Measurements from ENCODE around the gene PROC.
A peak's percentile ranks its signal among the peaks of the same experiment; 100 is the strongest.

The PROC gene

DNA sequence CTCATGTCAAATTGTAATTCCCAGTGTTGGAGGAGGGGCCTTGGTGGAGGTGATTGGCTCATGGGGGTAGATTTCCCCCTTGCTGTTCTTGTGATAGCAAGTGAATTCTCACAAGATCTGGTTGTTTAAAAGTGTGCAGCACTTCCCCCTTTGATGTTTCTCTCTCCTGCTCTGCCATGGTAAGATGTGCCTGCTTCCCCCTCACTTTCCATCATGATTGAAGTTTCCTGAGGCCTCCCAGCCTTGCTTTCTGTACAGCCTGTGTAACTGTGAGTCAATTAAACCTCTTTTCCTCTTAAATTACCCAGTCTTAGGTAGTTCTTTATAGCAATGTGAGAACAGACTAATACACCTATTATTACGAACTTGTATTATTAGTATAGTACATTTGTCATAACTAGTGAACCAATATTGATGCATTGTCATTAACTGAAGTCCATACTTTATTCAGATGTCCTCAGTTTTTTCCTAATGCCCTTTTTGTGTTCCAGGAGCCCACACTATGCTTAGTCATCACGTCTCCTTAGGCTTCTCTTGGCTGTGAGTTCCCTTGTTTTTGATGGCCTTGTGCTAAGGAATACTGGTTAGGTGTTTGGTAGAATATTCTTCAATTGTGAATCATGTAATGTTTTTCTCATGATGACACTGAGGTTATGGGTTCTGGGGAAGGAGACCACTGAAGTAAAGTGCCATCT, 25.9 kb upstream of the PROC start:
- Mint-ChIP-seq H3K4me1 (peaks cover 42% of the 10 kb centered on the region), H3K4me3 (no peak overlapping the region), H3K36me3 (ENCODE audit: low read depth) (peaks cover 27% of the 10 kb centered on the region), H3K27ac (peak overlapping the region; percentile 57), H3K27me3 (ENCODE audit: low read depth, poor library complexity) (peaks cover 2% of the 10 kb centered on the region), H3K9me3 (peaks cover 24% of the 10 kb centered on the region)
- no peak for TF ChIP-seq CTCF (IDR thresholded peaks at IDR 0.05)
- DNase-seq = no peak

- no peak overlapping the region for H3K4me3 Mint-ChIP-seq
- H3K27me3 Mint-ChIP-seq (ENCODE audit: low read depth, poor library complexity) = peaks cover 2% of the 10 kb centered on the region
- peaks cover 42% of the 10 kb centered on the region for H3K4me1 Mint-ChIP-seq
- H3K27ac Mint-ChIP-seq = no peak overlapping the region
- TF ChIP-seq CTCF (IDR thresholded peaks at IDR 0.05) = no peak
- H3K36me3 Mint-ChIP-seq (ENCODE audit: low read depth) = peaks cover 27% of the 10 kb centered on the region
- H3K9me3 Mint-ChIP-seq = peaks cover 24% of the 10 kb centered on the region
- DNase-seq = no peak
Measured at GRCh38 chr2:127392828-127393578, 25.2 kb upstream of the PROC start.

GRCh38 chr2:127394492-127394891, 23.7 kb upstream of the PROC start:
- peak overlapping the region; percentile 85 for H3K27ac Mint-ChIP-seq
- TF ChIP-seq CTCF (IDR thresholded peaks at IDR 0.05) = no peak
- H3K9me3 Mint-ChIP-seq = peaks cover 24% of the 10 kb centered on the region
- peaks cover 32% of the 10 kb centered on the region for H3K4me1 Mint-ChIP-seq
- peaks cover 27% of the 10 kb centered on the region for H3K36me3 Mint-ChIP-seq (ENCODE audit: low read depth)
- DNase-seq = no peak
- H3K4me3 Mint-ChIP-seq = no peak overlapping the region
- H3K27me3 Mint-ChIP-seq (ENCODE audit: low read depth, poor library complexity) = peaks cover 2% of the 10 kb centered on the region

DNA sequence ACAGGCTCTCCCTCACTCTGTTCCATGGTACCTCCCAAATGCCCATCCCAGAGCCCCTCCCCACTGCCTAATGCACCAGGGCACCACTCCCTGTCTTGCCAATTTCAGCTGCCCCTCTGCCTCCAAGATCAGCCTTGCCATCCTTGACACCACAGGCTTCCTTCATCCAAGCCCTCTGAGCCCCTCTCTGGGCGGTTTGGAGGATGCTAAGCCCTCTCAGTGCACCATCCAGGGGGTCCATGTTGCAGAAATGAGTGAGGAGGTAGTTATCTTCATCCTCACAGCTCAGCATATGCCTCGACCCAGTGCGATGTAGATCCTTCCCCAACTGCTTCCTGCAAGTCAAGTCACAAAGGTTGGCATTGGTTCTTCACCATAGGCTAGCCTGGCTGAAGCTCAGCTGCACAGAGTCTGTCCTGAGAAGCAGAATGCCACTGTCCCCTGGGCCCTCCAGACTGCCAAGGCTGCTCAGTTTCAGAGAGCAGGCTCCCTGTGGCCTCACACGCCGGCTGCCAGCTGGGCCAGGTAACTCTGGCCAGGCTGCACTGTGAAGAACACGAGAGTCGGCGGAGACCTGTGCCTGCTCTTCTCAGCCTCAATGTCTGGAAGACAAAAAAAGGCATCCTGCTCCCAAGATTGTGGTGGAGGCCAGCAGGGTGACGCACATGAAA, 20.5 kb upstream of the PROC start:
- Mint-ChIP-seq H3K27ac (no peak overlapping the region), H3K36me3 (ENCODE audit: low read depth) (peaks cover 20% of the 10 kb centered on the region), H3K9me3 (peaks cover 20% of the 10 kb centered on the region), H3K4me3 (no peak overlapping the region), H3K4me1 (peaks cover 21% of the 10 kb centered on the region), H3K27me3 (ENCODE audit: low read depth, poor library complexity) (no peaks in the 10 kb centered on the region)
- no peak for TF ChIP-seq CTCF (IDR thresholded peaks at IDR 0.05)
- DNase-seq = no peak

- no peak for TF ChIP-seq CTCF (IDR thresholded peaks at IDR 0.05)
- Mint-ChIP-seq H3K4me1 (peaks cover 24% of the 10 kb centered on the region), H3K36me3 (ENCODE audit: low read depth) (peaks cover 14% of the 10 kb centered on the region), H3K27ac (peak overlapping the region; percentile 82), H3K27me3 (ENCODE audit: low read depth, poor library complexity) (no peaks in the 10 kb centered on the region), H3K4me3 (no peak overlapping the region), H3K9me3 (peaks cover 15% of the 10 kb centered on the region)
- DNase-seq = no peak
Measured at GRCh38 chr2:127398239-127398590, 20.0 kb upstream of the PROC start.

All from nephron progenitor cell (in vitro differentiated cells).